Psoas muscle (tissue), 8 donors: ENCODE data around the gene RPL18A. TPM values are rescaled to one million over a fixed set of nuclear protein-coding genes. Genes with fewer than 3 reads are reported as not detected.
A peak's percentile ranks its signal among the peaks of the same experiment; 100 is the strongest.

Experiments
- ATAC-seq, 4 donors: fragments of 200-7000 bp; cut with Tn5 transposase; one replicate each; pipeline ENCODE4 v1.9.1; 2020; ENCODE audit warnings: moderate library complexity in 3 of 4, mild to moderate bottlenecking in 2 of 4
- DNase-seq, 2 donors: peaks; one replicate each; pipeline ENCODE4 v3.0.0-alpha.2; 2020
- H3K27ac ChIP-seq: fragments of 200-600 bp; one replicate; pipeline ENCODE4 v1.8.0; 2022
- H3K27me3 ChIP-seq, 3 donors: fragments of 200-600 bp in 1 of 3; one replicate each; pipeline versions ENCODE4 v1.6.1 to v1.8.0; 2013 to 2022; ENCODE audit warnings: low read length in 2 of 3, mild to moderate bottlenecking in 2 of 3, moderate library complexity in 1 of 3; ENCODE audit not compliant: insufficient read depth in 3 of 3
- H3K36me3 ChIP-seq, 2 donors: fragments of 200-600 bp in 1 of 2; one replicate each; pipeline versions ENCODE4 v1.6.1 to v1.8.0; 2013 to 2022; ENCODE audit warnings: low read depth in 1 of 2, mild to moderate bottlenecking in 1 of 2, moderate library complexity in 1 of 2; ENCODE audit not compliant: insufficient read depth in 1 of 2
- H3K4me1 ChIP-seq: fragments of 200-600 bp; one replicate; pipeline ENCODE4 v1.8.0; 2022
- H3K4me3 ChIP-seq: fragments of 200-600 bp; one replicate; pipeline ENCODE4 v1.8.0; 2022; ENCODE audit warnings: mild to moderate bottlenecking
- H3K9me3 ChIP-seq: fragments of 200-600 bp; one replicate; pipeline ENCODE4 v1.8.0; 2022
- CTCF ChIP-seq: fragments of 200-600 bp; IDR thresholded peaks from one replicate; pipeline ENCODE4 v1.8.0; 2022; ENCODE audit warnings: antibody characterized with exemption
- WGBS, 3 donors: extraction: QIAGEN DNeasy Blood & Tissue Kit; methylation state at CpG; one replicate each; pipeline versions ENCODE4 v1.1.6 to v1.1.7; 2013; 5-methylcytosine and 5-hydroxymethylcytosine counted together
- intact Hi-C, 2 donors: fragments of 100-400 bp; cut with DNase I; formaldehyde crosslinking; loops; one replicate each; pipeline versions ENCODE4 v1.11.0 to v1.14.2; 2022
- polyA plus RNA-seq, 3 donors: library from polyadenylated mRNA; stranded (reverse); fragments of 200-250 nt; gene quantifications; one replicate each; pipeline ENCODE4 v1.2.3, GENCODE V29; 2013
- total RNA-seq, 4 donors: library from RNA; stranded (reverse); fragmentation: NEBNext Ultra II Directional in 2 of 4; extraction: Animal tissue kit (Norgen Biotek cat#: 25700) in 2 of 4; gene quantifications; one replicate each; pipeline versions ENCODE4 v1.2.1 to v1.2.4, GENCODE V29; 2021 to 2023
- donor health status: healthy with polysubstance abuse.
- donor health status: DM: no; HTN: no; CAD: no; lungs with moderate emphysema.
- donor health status: Bipolar disorder and iron deficiency.
- donor health status: healthy.
- donor health status: DM: yes; HTN: yes; CAD: no.
- donor health status: DM: no; HTN: no; CAD: no.
- donor health status: DM: no; HTN: no; CAD: no.
- donor health status: DM: yes; HTN: yes; CAD: no.

RPL18A gene
- total and polyA plus RNA-seq, 7 donors = 1,164 to 3,046 (median 1,735) TPM

GRCh38 chr19:17848595-17849292, 11.0 kb upstream of the RPL18A start:
- Histone ChIP-seq H3K9me3 (no peaks in the 10 kb centered on the region), H3K27me3 (peaks cover 0 to 45% (median 5%) of the 10 kb centered on the region in 3 donors), H3K4me1 (no peaks in the 10 kb centered on the region), H3K27ac (no peak overlapping the region), H3K4me3 (no peak overlapping the region), H3K36me3 (no peaks in the 10 kb centered on the region)
- 66 to 78% (median 71%) methylated on average over 14 of the region's 14 CpGs for WGBS, 3 donors
- intact Hi-C loops = no loop called here
- ATAC-seq (no peak), DNase-seq (no peak)
- TF ChIP-seq CTCF = no peak

- WGBS, 3 donors = 84 to 86% (median 84%) methylated on average over 6 of the region's 6 CpGs
- no peaks in the 10 kb centered on the region for H3K9me3 ChIP-seq
- intact Hi-C loops = loop anchor here in 1 of 2 donors (1.0 to 5.0 kb wide), 2 partner anchors 47 to 147 kb away; no protein-coding TSS in a partner anchor
- TF ChIP-seq CTCF = no peak
- DNase-seq (no peak), ATAC-seq (no peak)
- H3K36me3 ChIP-seq = no peaks in the 10 kb centered on the region
- no peaks in the 10 kb centered on the region for H3K27me3 ChIP-seq
- no peak overlapping the region for H3K27ac ChIP-seq
- H3K4me1 ChIP-seq = no peaks in the 10 kb centered on the region
- H3K4me3 ChIP-seq = no peak overlapping the region
Observed at GRCh38 chr19:17854061-17854460, 5.6 kb upstream of the RPL18A start.

- intact Hi-C loops = loop anchor here in 1 of 2 donors (5.0 kb wide), 1 partner anchor 142 kb away; no protein-coding TSS in a partner anchor
Observed at GRCh38 chr19:17855280-17856152, 4.2 kb upstream of the RPL18A start.

More at GRCh38 chr19:17855280-17856152, 4.2 kb upstream of the RPL18A start:
- peak; percentile 36 to 52 (median 50) for ATAC-seq
- WGBS, 3 donors = 14% methylated on average over 29 of the region's 29 CpGs
- H3K27ac ChIP-seq = no peak overlapping the region
- DNase-seq = peak; percentile 85 to 93
- peak; percentile 96 for TF ChIP-seq CTCF
- H3K9me3 ChIP-seq = no peaks in the 10 kb centered on the region
- H3K27me3 ChIP-seq = no peaks in the 10 kb centered on the region
- no peak overlapping the region for H3K4me3 ChIP-seq
- H3K36me3 ChIP-seq = no peaks in the 10 kb centered on the region
- H3K4me1 ChIP-seq = no peaks in the 10 kb centered on the region
